OCI-LY7 (cell line): ENCODE results near the gene SEMA3D. TPM values are rescaled to one million over a fixed set of nuclear protein-coding genes. Genes with fewer than 3 reads are reported as not detected.

Experiments used
- BruUV-seq: library from RNA; stranded (reverse); fragments of 400-500 nt; replicated peaks from 2 replicates; lab custom pipeline; 2021; lab: Mats Ljungman, UMichigan
- CTCF ChIA-PET: fragments of 300-600 bp; sonication (Branson Sonifier 250); formaldehyde crosslinking; loops from one replicate; lab custom pipeline; 2022; ENCODE audit warnings: antibody characterized with exemption; ENCODE audit not compliant: unreplicated experiment; lab: Charles Lee
- POLR2A ChIA-PET: fragments of 300-600 bp; sonication (Branson Sonifier 250); formaldehyde crosslinking; loops from one replicate; lab custom pipeline; 2022; ENCODE audit warnings: antibody characterized with exemption; lab: Charles Lee
- DNase-seq: peaks from one replicate; pipeline ENCODE4 v3.0.0-alpha.2; 2015; ENCODE audit warnings: low spot score
- H2AFZ ChIP-seq: fragments of 200-600 bp; sonication (generic), shearing (Covaris generic); 2 replicates; pipeline ENCODE4 v1.6.1; 2014; ENCODE audit warnings: mild to moderate bottlenecking, antibody characterized with exemption, low read length, moderate library complexity
- H3K27ac ChIP-seq: fragments of 200-600 bp; sonication (generic); 2 replicates; pipeline ENCODE4 v1.5.1; 2014; ENCODE audit warnings: mixed run types, low read depth, mild to moderate bottlenecking, moderate library complexity, low read length, inconsistent platforms; ENCODE audit not compliant: poor library complexity, severe bottlenecking
- H3K36me3 ChIP-seq: fragments of 200-600 bp; sonication (generic); 2 replicates; pipeline ENCODE4 v1.6.1; 2014; ENCODE audit warnings: mild to moderate bottlenecking, antibody characterized with exemption, low read length, moderate library complexity, mixed read lengths; ENCODE audit not compliant: insufficient read depth
- H3K4me1 ChIP-seq: fragments of 200-600 bp; sonication (generic); 2 replicates; pipeline ENCODE4 v1.5.1; 2014; ENCODE audit warnings: mild to moderate bottlenecking, low read length; ENCODE audit not compliant: insufficient read depth, poor library complexity, severe bottlenecking
- H3K4me2 ChIP-seq: fragments of 200-600 bp; sonication (generic); 2 replicates; pipeline ENCODE4 v1.6.1; 2014; ENCODE audit warnings: mild to moderate bottlenecking, low read length
- H3K4me3 ChIP-seq: fragments of 200-600 bp; sonication (generic); 2 replicates; pipeline ENCODE4 v1.5.1; 2014; ENCODE audit warnings: mild to moderate bottlenecking, low read depth, low read length; ENCODE audit not compliant: poor library complexity, severe bottlenecking
- H3K79me2 ChIP-seq: fragments of 200-600 bp; sonication (generic); 2 replicates; pipeline ENCODE4 v1.6.1; 2016; ENCODE audit warnings: low read depth, mild to moderate bottlenecking, low read length, moderate library complexity, mixed read lengths; ENCODE audit not compliant: insufficient read depth
- H3K9me2 ChIP-seq: fragments of 200-600 bp; sonication (generic); 2 replicates; pipeline ENCODE4 v1.6.1; 2016; ENCODE audit warnings: mild to moderate bottlenecking, low read length, mixed read lengths; ENCODE audit not compliant: insufficient read depth
- H3K9me3 ChIP-seq: fragments of 200-600 bp; sonication (generic); 2 replicates; pipeline ENCODE4 v1.6.1; 2014; ENCODE audit warnings: mild to moderate bottlenecking, mixed run types, low read length, mixed read lengths
- H4K20me1 ChIP-seq: fragments of 200-600 bp; sonication (generic); 2 replicates; pipeline ENCODE4 v1.6.1; 2014; ENCODE audit warnings: mild to moderate bottlenecking, antibody characterized with exemption, low read length, moderate library complexity, mixed read lengths; ENCODE audit not compliant: insufficient read depth
- CTCF ChIP-seq: fragments of 200-600 bp; sonication (generic); conservative IDR thresholded peaks from 2 replicates; pipeline ENCODE4 v1.5.1; 2014; ENCODE audit warnings: mild to moderate bottlenecking, antibody characterized with exemption, low read length, moderate library complexity, mixed read lengths
- EZH2phosphoT487 ChIP-seq: fragments of 200-600 bp; sonication (generic); IDR thresholded peaks from 2 replicates; pipeline ENCODE4 v1.6.1; 2018; ENCODE audit warnings: low read depth, borderline replicate concordance, mild to moderate bottlenecking, mixed run types, antibody characterized with exemption, low read length, moderate library complexity, mixed read lengths
- intact Hi-C: fragments of 100-400 bp; cut with micrococcal nuclease; formaldehyde crosslinking; loops from one replicate; pipeline ENCODE4 v1.10.0; 2022; ENCODE audit not compliant: unreplicated experiment
- total RNA-seq, 2 experiments: library from RNA; depleted of rRNA in 1 of 2; stranded (reverse); fragments of >200 nt in 1 of 2; shearing (Covaris generic) in 1 of 2; gene quantifications; 2 replicates each; pipeline ENCODE4 v1.2.3, GENCODE V29; 2014 to 2022

The SEMA3D gene
- total RNA-seq, 2 experiments from 2014 or later = not detected

GRCh38 chr7:85224171-85224570 is 37.3 kb upstream of the SEMA3D start:
- no peaks in the 10 kb centered on the region for H3K9me3 ChIP-seq
- no peak overlapping the region for H2AFZ ChIP-seq
- H3K4me1 ChIP-seq = no peaks in the 10 kb centered on the region
- BruUV-seq = no TSS peak
- H3K27ac ChIP-seq = no peak overlapping the region
- no peaks in the 10 kb centered on the region for H3K36me3 ChIP-seq
- TF ChIP-seq EZH2phosphoT487 (no peak), CTCF (no peak)
- DNase-seq = no peak
- CTCF ChIA-PET = no interaction called here
- H3K4me3 ChIP-seq = no peak overlapping the region
- no peaks in the 10 kb centered on the region for H4K20me1 ChIP-seq
- intact Hi-C loops = no loop called here
- no peak overlapping the region for H3K4me2 ChIP-seq
- H3K9me2 ChIP-seq = no peaks in the 10 kb centered on the region
- no peaks in the 10 kb centered on the region for H3K79me2 ChIP-seq
- POLR2A ChIA-PET = interaction anchor here (0.6 to 1.1 kb wide), 3 partner anchors 9 to 1395 kb away, joined by 3 to 6 read pairs (median 3); no protein-coding TSS in a partner anchor

GRCh38 chr7:85222522-85222921 is 35.7 kb upstream of the SEMA3D start:
- intact Hi-C loops = no loop called here

More at GRCh38 chr7:85222522-85222921, 35.7 kb upstream of the SEMA3D start:
- no peak for TF ChIP-seq EZH2phosphoT487
- TF ChIP-seq CTCF = no peak
- Histone ChIP-seq H3K4me2 (no peak overlapping the region), H3K4me1 (no peaks in the 10 kb centered on the region), H3K27ac (no peak overlapping the region), H3K9me3 (no peaks in the 10 kb centered on the region), H4K20me1 (no peaks in the 10 kb centered on the region), H3K36me3 (no peaks in the 10 kb centered on the region), H3K79me2 (no peaks in the 10 kb centered on the region), H3K4me3 (no peak overlapping the region), H3K9me2 (no peaks in the 10 kb centered on the region), H2AFZ (no peak overlapping the region)
- BruUV-seq = no TSS peak
- POLR2A ChIA-PET = no interaction called here
- DNase-seq = no peak
- CTCF ChIA-PET = no interaction called here
